Duodenal mucosa (tissue), 2 donors: ENCODE data around the gene RASGRF1.
"Not testable (repeated sequence)": the region's sequence is repeated elsewhere in the genome, so short reads cannot be mapped to it uniquely, and the experiment has no call there.

Experiments used
- H3K27ac ChIP-seq: one replicate; pipeline ENCODE4 v1.7.0; 2013; ENCODE audit warnings: low read depth, low read length
- H3K27me3 ChIP-seq, 2 donors: one replicate each; pipeline ENCODE4 v1.7.0; 2013; ENCODE audit warnings: low read length in 2 of 2, control low read depth in 1 of 2; ENCODE audit not compliant: insufficient read depth in 2 of 2, control insufficient read depth in 1 of 2
- H3K36me3 ChIP-seq, 2 donors: one replicate each; pipeline ENCODE4 v1.7.0; 2013; ENCODE audit warnings: low read length in 2 of 2, control low read depth in 1 of 2; ENCODE audit not compliant: insufficient read depth in 2 of 2, control insufficient read depth in 1 of 2
- H3K4me1 ChIP-seq, 2 donors: one replicate each; pipeline ENCODE4 v1.7.0; 2013; ENCODE audit warnings: low read length in 2 of 2, control low read depth in 1 of 2; ENCODE audit not compliant: insufficient read depth in 2 of 2, control insufficient read depth in 1 of 2
- H3K4me3 ChIP-seq, 2 donors: one replicate each; pipeline ENCODE4 v1.7.0; 2013; ENCODE audit warnings: low read length in 2 of 2, low read depth in 1 of 2
- H3K9ac ChIP-seq, 2 donors: one replicate each; pipeline ENCODE4 v1.7.0; 2013; ENCODE audit warnings: low read length in 2 of 2, low read depth in 1 of 2
- H3K9me3 ChIP-seq, 2 donors: one replicate each; pipeline ENCODE4 v1.7.0; 2013; ENCODE audit warnings: low read length in 2 of 2, control low read depth in 1 of 2; ENCODE audit not compliant: control insufficient read depth in 1 of 2

Gene RASGRF1

GRCh38 chr15:78933823-78934654, 156.5 kb downstream of the RASGRF1 start:
- H3K9me3 ChIP-seq, result no peaks in the 10 kb centered on the region
- H3K27ac ChIP-seq, result peak overlapping the region; percentile 58
- no peak overlapping the region for H3K4me3 ChIP-seq
- H3K4me1 ChIP-seq, result peaks cover 0 to 3% of the 10 kb centered on the region in 2 donors
- no peaks in the 10 kb centered on the region for H3K27me3 ChIP-seq
- no peak overlapping the region for H3K9ac ChIP-seq
- H3K36me3 ChIP-seq, result peaks cover 11 to 63% of the 10 kb centered on the region in 2 donors

- Histone ChIP-seq H3K9ac (no peak overlapping the region), H3K27me3 (no peaks in the 10 kb centered on the region), H3K36me3 (peaks cover 11 to 60% of the 10 kb centered on the region in 2 donors), H3K9me3 (no peaks in the 10 kb centered on the region), H3K27ac (peak overlapping the region; percentile 58), H3K4me1 (peaks cover 0 to 3% of the 10 kb centered on the region in 2 donors), H3K4me3 (no peak overlapping the region)
Measured at GRCh38 chr15:78933187-78933822, 157.3 kb downstream of the RASGRF1 start.

DNA sequence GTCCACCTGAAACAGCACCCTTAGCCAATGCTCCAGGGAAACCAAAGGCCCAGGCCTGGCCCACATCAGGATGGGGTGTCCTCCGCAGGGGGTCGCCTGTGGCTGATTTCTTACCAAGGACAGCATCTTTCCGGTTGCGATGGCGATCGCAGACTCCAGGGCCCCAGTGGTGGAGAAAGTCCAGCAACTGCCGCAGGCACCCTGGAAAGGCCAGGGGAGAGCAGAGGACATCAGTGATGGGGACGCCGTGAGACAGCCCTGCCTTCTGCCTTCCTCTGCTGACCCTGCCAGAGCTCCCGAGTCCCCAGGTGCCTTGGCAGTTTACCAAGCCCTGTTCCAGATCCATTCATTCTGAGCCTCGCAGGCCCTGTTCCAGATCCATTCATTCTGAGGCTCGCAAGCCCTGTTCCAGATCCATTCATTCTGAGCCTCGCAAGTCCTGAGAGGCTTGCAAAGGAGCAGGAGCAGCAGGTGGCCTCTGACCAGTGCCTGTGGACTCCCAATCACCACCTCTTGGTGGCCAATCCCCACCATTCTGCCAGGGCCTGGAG, 158.2 kb downstream of the RASGRF1 start:
- H3K27me3 ChIP-seq, result no peaks in the 10 kb centered on the region
- H3K9ac ChIP-seq, result no peak overlapping the region
- H3K4me3 ChIP-seq, result no peak overlapping the region
- no peak overlapping the region for H3K27ac ChIP-seq
- H3K9me3 ChIP-seq, result no peaks in the 10 kb centered on the region
- H3K36me3 ChIP-seq, result peaks cover 14 to 65% of the 10 kb centered on the region in 2 donors
- H3K4me1 ChIP-seq, result peaks cover 0 to 3% of the 10 kb centered on the region in 2 donors

- peaks cover 10 to 65% of the 10 kb centered on the region in 2 donors for H3K36me3 ChIP-seq
Measured at GRCh38 chr15:78931439-78932257, 158.9 kb downstream of the RASGRF1 start.

DNA sequence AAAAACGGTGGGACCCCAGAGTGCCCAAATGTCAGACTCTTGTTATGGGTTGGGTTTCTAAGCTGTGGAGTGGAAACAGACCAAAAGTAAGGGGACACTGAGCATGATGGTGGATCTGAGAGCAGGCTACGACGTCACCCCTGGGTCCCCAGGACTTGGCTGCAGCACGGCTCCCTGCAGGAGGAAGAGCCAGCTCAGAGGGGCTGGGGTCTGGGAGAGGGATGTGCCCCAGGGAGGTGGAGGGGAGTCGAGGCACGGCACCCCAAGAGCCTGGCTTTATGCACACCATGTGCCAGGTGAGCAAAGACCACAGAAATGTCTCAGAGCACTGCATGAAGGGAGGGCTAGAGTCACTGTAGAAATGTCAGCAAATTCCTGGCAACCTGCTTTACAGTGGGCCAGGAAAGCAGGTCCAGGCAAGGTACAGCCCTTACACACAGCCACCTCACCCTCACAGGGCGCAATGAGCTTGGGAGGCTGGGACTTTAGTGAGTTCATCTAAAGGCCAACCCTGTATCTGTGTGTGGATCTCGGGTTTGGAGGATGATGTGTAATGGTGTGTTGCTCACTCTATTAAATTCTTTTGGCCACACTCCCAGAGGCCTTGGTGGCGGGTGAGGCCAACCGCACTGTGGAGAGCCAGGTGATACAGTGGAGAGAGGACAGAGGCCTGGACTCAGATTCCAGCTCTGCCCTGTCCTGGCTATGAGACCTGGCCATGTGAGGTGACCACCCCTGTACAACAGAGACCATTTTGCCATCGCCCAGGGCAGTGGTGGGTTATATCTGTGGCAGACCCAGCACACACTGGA, 159.8 kb downstream of the RASGRF1 start:
- H3K27me3 ChIP-seq, result no peaks in the 10 kb centered on the region
- H3K9ac ChIP-seq, result no peak overlapping the region
- H3K36me3 ChIP-seq, result peaks cover 15 to 73% of the 10 kb centered on the region in 2 donors
- H3K9me3 ChIP-seq, result no peaks in the 10 kb centered on the region
- H3K27ac ChIP-seq, result no peak overlapping the region
- no peak overlapping the region for H3K4me3 ChIP-seq
- H3K4me1 ChIP-seq, result peaks cover 0 to 3% of the 10 kb centered on the region in 2 donors

More at GRCh38 chr15:78931439-78932257, 158.9 kb downstream of the RASGRF1 start:
- peaks cover 0 to 3% of the 10 kb centered on the region in 2 donors for H3K4me1 ChIP-seq
- no peak overlapping the region for H3K27ac ChIP-seq
- H3K27me3 ChIP-seq, result no peaks in the 10 kb centered on the region
- H3K9ac ChIP-seq, result no peak overlapping the region
- H3K9me3 ChIP-seq, result no peaks in the 10 kb centered on the region
- no peak overlapping the region for H3K4me3 ChIP-seq

DNA sequence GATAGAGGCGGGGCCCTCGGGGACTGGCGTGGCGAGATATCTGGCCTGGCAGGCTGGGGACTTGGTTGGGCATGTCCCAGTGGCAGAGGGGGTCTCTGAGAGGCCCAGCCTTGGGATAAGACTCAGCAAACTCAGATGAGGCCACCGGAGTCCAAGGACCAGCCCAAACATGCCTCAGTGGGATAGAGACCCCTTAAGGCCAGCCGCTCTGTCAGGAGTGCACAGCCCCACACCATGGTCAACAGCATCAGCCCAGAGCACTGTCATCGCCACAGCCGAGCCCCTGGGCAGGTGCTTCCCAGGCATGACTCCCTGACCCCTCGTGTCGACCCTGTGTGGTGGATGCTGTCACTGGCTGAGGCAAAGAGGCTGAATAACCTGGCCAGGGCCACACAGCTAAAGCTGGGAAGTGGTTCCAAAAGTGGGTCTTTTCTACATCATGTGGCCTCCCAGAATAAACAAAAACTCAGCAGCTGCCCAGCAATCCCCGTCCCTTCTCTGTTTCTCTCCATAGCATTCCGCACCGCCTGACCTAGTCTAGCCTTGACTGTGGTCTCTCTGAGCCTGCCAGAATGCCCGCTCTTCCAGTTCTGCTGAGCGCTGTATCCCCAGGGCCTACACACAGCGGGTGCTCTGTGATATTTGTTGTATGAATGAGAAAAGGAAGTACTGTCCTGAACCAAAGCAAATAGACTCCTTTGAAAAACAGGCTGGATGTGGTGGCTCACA, 160.9 kb downstream of the RASGRF1 start:
- H3K9me3 ChIP-seq, result no peaks in the 10 kb centered on the region
- peaks cover 0 to 3% of the 10 kb centered on the region in 2 donors for H3K4me1 ChIP-seq
- H3K27ac ChIP-seq, result no peak overlapping the region
- H3K36me3 ChIP-seq, result peaks cover 15 to 71% of the 10 kb centered on the region in 2 donors
- H3K9ac ChIP-seq, result no peak overlapping the region
- H3K4me3 ChIP-seq, result no peak overlapping the region
- H3K27me3 ChIP-seq, result no peaks in the 10 kb centered on the region

DNA sequence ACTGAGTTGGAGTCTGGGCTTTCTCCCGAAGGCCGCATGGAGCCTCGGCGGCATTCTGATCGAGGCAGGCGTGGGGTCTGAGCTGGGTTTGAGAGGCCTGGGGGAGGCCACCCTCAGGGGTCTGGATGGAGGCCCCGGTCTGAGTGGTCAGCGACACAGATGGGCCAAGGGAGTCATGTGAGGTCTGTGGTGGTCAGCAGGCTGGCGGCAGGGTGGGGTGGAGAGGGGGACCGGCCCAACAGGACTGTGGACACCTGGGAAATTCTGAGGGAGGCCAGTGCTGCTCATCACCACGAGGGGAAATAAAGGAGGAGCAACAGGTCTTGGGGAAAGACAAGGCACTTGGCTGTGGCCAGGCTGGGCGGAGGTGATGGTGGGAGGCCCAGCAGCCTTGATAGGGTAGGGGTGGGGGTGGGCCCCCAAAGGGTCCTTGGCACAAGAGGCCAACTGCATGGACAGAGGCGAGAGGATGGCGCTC, 161.9 kb downstream of the RASGRF1 start:
- Histone ChIP-seq H3K4me1 (no peaks in the 10 kb centered on the region), H3K36me3 (peaks cover 15 to 67% of the 10 kb centered on the region in 2 donors), H3K9ac (no peak overlapping the region), H3K9me3 (no peaks in the 10 kb centered on the region), H3K27me3 (no peaks in the 10 kb centered on the region), H3K27ac (no peak overlapping the region), H3K4me3 (no peak overlapping the region)

GRCh38 chr15:78928176-78928575, 162.4 kb downstream of the RASGRF1 start:
- not testable (repeated sequence) for H3K4me3 ChIP-seq, H3K27ac ChIP-seq, H3K9ac ChIP-seq, H3K4me1 ChIP-seq, H3K9me3 ChIP-seq, H3K27me3 ChIP-seq
- H3K36me3 ChIP-seq, result peaks cover 15 to 67% of the 10 kb centered on the region in 2 donors
